Renal cortical epithelial cell (primary cell): Measurements from ENCODE around the gene GPATCH8. TPM values are rescaled to one million over a fixed set of nuclear protein-coding genes. Genes with fewer than 3 reads are reported as not detected.
A peak's percentile ranks its signal among the peaks of the same experiment; 100 is the strongest.

ENCODE experiments used
- DNase-seq: peaks from one replicate; pipeline ENCODE4 v3.0.0-alpha.2; 2011; ENCODE audit warnings: low read depth
- total RNA-seq: library from RNA; depleted of rRNA; stranded (reverse); fragments of >200 nt; gene quantifications from 2 replicates; pipeline ENCODE4 v1.2.3, GENCODE V29; 2014

The GPATCH8 gene
- total RNA-seq, 1 donor from 2014 or later, result 43.8 TPM

GRCh38 chr17:44355642-44356099 is 147.5 kb downstream of the GPATCH8 start:
- no peak for DNase-seq

- DNase-seq, result no peak
Observed at GRCh38 chr17:44354582-44355561, 148.3 kb downstream of the GPATCH8 start.

DNA sequence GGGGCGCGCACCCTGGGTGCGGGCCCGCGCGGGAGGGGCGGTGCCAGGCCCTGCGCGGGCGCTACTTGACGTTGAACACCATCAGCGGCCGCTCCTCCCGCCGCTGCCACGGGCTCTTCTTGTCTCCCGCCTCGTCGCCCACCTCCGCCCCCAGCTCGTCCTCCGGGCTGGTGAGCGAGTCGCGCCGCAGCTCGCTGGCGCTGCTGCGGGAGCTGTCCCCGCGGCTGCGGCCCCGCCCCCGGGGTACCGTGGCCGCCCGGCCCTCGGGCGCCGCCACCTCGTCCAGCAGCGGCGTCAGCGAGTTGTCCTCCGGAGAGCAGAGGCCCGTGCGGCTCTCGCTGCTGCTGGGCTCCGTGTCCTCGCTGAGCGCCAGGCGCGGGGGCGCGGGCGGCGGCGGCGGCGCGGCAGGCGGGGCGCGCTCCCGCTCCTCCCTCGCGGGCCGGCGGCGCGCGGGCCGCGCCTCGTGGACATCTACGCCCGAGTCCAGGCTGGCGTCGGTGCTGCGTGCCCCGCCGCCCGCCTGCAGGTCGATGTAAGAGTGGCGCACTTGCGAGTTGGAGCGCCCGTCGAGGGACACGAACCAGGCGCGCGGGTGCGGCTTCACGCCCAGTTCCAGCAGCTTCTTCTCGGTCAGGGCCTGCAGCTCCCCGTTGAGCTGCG is 149.4 kb downstream of the GPATCH8 start:
- no peak for DNase-seq

- DNase-seq, result no peak
Observed at GRCh38 chr17:44352828-44353671, 150.2 kb downstream of the GPATCH8 start.

DNA sequence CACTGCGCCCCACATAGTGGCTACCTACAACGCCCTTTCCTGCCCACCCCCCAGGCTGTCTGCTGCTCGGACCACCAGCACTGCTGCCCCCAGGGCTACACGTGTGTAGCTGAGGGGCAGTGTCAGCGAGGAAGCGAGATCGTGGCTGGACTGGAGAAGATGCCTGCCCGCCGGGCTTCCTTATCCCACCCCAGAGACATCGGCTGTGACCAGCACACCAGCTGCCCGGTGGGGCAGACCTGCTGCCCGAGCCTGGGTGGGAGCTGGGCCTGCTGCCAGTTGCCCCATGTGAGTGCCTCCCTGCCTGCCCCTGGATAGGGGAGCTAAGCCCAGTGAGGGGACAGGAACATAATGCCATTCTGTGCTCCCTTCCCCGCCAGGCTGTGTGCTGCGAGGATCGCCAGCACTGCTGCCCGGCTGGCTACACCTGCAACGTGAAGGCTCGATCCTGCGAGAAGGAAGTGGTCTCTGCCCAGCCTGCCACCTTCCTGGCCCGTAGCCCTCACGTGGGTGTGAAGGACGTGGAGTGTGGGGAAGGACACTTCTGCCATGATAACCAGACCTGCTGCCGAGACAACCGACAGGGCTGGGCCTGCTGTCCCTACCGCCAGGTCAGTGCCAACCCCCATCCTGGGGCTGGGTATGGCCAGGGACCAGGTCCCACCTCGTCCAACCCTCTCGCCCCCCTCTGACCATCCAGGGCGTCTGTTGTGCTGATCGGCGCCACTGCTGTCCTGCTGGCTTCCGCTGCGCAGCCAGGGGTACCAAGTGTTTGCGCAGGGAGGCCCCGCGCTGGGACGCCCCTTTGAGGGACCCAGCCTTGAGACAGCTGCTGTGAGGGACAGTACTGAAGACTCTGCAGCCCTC is 151.0 kb downstream of the GPATCH8 start:
- DNase-seq, result no peak

DNA sequence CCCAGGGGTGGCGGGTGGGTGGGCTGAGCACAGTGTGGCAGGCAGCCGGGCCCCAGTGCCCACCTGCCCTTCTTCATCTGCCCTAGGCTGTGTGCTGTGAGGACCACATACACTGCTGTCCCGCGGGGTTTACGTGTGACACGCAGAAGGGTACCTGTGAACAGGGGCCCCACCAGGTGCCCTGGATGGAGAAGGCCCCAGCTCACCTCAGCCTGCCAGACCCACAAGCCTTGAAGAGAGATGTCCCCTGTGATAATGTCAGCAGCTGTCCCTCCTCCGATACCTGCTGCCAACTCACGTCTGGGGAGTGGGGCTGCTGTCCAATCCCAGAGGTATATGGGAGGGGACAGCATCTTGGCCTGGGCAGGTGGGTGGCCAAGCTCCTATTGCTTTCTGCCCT is 151.7 kb downstream of the GPATCH8 start:
- no peak for DNase-seq

GRCh38 chr17:44350733-44351226 is 152.4 kb downstream of the GPATCH8 start:
- peak; percentile 33 for DNase-seq

- no peak for DNase-seq
Observed at GRCh38 chr17:44349553-44350070, 153.6 kb downstream of the GPATCH8 start.

- DNase-seq, result no peak
Observed at GRCh38 chr17:44348988-44349364, 154.2 kb downstream of the GPATCH8 start.

DNA sequence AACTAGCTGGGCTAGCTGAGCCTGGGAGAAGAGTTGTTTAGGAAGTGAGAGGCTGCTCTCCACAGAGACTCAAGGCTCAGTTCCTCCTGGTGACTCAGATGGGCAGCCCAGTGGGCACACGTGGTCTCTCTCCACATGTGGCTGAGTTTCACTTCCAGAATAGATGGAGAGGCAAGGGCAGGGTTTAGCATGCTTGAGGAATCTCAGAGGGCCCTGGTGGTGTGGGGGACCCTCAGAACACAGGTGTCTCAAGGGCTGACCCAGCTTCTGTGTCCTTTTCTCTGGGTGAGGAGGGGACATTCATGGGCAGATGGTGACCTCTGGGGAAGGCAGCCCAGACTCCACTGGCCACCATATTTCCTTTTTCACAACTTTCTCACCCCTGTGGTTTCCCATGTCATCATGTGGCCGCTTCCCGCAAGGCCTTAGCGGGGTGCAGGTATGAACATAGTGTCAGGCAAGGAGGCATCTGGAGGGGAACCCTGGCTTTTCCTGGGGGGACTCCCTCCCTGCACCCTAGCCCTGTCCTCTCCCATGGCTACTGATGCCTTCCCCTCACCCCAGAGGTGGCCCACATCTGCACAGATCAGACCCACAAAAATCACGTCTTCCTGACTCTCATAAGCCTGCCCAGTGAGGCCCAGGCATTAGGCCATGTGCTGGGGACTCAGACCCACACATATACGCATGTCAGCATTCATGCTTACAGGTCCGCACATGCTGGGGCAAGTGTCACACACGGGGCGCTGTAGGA is 154.8 kb downstream of the GPATCH8 start:
- DNase-seq, result peak; percentile 30

Other genes starting within 250 kb of the GPATCH8 start
- not detected in 2 replicates for gene SLC4A1, start 235.3 kb downstream of the GPATCH8 start, total RNA-seq
- gene RUNDC3A, start 194.8 kb downstream of the GPATCH8 start, total RNA-seq, result 2.9 and 3.8 TPM in 2 replicates
- 78.7 and 84.9 TPM in 2 replicates for gene SLC25A39, start 178.6 kb downstream of the GPATCH8 start, total RNA-seq
- gene GRN, start 158.1 kb downstream of the GPATCH8 start, total RNA-seq, result 213 and 601 TPM in 2 replicates
- 2.7 and 2.8 TPM in 2 replicates for gene FAM171A2, start 139.6 kb downstream of the GPATCH8 start, total RNA-seq
- gene ITGA2B, start 113.8 kb downstream of the GPATCH8 start, total RNA-seq, result 0.60 TPM in 1 of 2 replicates, not detected in the other
- 1.6 and 19.9 TPM in 2 replicates for gene FZD2, start 54.1 kb upstream of the GPATCH8 start, total RNA-seq
- gene MEIOC, start 153.1 kb upstream of the GPATCH8 start, total RNA-seq, result 1.0 and 1.5 TPM in 2 replicates
- 31.8 and 51.2 TPM in 2 replicates for gene CCDC43, start 186.4 kb upstream of the GPATCH8 start, total RNA-seq
- gene DBF4B, start 205.3 kb upstream of the GPATCH8 start, total RNA-seq, result 3.9 and 6.3 TPM in 2 replicates